GM13976 (cell line): ENCODE measurements around the gene TMTC3.
"Not testable (repeated sequence)": the region's sequence is repeated elsewhere in the genome, so short reads cannot be mapped to it uniquely, and the experiment has no call there.

Experiments used
- DNase-seq: peaks from one replicate; pipeline ENCODE4 v3.0.0; 2012; ENCODE audit warnings: low spot score
- in situ Hi-C: fragments of 300-500 bp; cut with MboI; formaldehyde crosslinking; loops from one replicate; pipeline ENCODE4 v1.12.0; 2022; ENCODE audit warnings: low sequenced_read_pairs, mixed read lengths, inconsistent platforms; ENCODE audit not compliant: unreplicated experiment
- TF ChIP-seq, protein P1 (sequence below): IDR thresholded peaks from 2 replicates; pipeline ENCODE4 v1.5.1; 2012; ENCODE audit warnings: borderline replicate concordance, mild to moderate bottlenecking; ENCODE audit not compliant: insufficient read depth; ENCODE audit errors: extremely low read depth, missing control alignments, control extremely low read depth

The TMTC3 gene

GRCh38 chr12:88122666-88123065, 19.4 kb upstream of the TMTC3 start:
- in situ Hi-C loops = no loop called here
- TF ChIP-seq, protein P1, sequence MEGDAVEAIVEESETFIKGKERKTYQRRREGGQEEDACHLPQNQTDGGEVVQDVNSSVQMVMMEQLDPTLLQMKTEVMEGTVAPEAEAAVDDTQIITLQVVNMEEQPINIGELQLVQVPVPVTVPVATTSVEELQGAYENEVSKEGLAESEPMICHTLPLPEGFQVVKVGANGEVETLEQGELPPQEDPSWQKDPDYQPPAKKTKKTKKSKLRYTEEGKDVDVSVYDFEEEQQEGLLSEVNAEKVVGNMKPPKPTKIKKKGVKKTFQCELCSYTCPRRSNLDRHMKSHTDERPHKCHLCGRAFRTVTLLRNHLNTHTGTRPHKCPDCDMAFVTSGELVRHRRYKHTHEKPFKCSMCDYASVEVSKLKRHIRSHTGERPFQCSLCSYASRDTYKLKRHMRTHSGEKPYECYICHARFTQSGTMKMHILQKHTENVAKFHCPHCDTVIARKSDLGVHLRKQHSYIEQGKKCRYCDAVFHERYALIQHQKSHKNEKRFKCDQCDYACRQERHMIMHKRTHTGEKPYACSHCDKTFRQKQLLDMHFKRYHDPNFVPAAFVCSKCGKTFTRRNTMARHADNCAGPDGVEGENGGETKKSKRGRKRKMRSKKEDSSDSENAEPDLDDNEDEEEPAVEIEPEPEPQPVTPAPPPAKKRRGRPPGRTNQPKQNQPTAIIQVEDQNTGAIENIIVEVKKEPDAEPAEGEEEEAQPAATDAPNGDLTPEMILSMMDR = no peak
- DNase-seq = no peak

DNA sequence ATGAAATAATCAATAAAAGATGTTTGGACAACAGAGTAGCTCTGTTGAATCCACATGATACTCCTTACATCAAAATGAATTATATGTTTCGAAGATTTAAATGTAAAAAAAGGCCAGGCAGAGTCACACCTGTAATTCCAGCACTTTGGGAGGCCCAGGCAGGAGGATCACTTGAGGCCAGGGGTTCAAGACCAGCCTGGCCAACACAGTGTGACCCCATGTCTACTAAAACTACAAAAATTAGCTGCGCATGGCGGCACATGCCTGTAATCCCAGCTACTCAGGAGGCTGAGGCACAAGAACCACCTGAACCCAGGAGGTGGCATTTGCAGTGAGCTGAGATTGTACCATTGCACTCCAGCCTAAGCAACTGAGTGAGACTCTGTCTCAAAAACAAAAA, 15.0 kb upstream of the TMTC3 start:
- in situ Hi-C loops = no loop called here
- no peak for DNase-seq
- TF ChIP-seq, protein P1 = no peak

DNA sequence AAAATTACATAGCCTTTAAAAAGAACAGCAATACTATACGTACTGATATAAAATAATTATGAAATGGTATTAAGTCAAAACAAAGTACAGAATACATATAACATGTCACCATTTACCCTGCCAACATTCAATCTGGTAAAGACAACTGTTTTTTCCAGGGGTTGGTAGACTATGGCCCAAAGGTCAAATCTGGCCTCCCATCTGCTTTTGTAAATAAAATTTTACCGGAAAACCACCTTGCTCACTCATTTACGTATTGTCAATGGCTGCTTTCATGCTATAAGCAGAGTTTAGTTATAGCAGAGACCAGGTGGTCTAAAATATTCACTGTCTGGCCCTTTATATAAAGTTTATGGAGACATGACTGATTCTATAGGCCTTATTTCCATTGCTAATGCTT, 14.3 kb upstream of the TMTC3 start:
- no peak for DNase-seq
- in situ Hi-C loops = no loop called here
- TF ChIP-seq, protein P1 = no peak

DNA sequence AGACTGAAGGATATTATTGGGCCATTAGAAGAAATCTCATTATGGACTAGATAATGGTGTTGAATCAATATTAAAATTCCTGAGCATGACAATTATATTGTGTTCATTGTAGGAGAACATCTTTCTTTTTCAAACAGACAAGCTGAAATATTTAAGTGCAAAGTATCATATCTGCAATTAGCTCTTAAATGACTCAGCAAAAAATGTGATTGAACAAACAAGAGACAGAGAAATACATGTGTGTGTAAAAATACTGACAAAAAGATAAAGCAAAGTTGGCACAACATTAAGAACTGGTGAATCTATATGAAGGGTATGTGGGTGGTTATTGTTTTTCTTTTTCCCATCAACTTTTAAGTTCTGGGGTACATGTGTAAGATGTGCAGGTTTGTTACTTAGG, 9.7 kb upstream of the TMTC3 start:
- in situ Hi-C loops = no loop called here
- TF ChIP-seq, protein P1 = no peak
- DNase-seq = no peak

DNA sequence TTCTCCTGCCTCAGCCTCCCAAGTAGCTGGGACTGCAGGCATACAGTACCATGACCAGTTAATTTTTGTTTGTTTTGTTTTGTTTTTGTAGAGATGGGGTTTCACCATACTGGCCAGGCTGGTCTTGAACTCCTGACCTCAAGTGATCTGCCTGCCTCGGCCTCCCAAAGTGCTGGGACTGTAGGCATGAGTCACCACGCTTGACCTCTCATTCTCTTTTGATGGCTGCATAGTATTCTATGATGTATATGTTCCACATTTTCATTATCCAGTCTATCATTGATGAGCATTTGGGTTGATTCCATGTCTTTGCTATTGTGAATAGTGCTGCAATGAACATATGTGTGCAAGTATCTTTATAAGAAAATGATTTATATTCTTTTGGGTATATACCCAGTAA, 8.9 kb upstream of the TMTC3 start:
- DNase-seq = not testable (repeated sequence)

DNA sequence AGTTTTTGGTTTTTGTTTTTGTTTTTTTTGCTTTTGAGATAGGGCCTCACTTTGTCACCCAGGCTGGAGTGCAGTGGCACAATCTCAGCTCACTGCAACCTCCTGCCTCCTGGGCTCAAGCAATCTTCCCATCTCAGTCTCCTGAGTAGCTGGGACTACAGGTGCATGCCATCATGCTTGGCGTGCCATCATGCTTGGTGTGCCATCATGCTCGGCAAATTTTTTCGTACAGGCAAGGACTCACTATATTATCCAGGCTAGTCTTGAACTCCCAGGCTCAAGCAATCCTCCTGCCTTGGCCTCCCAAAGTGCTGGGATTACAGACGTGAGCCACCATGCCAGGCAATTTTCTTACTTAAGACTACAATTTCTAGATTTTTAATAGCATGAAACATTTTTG, 2.4 kb upstream of the TMTC3 start:
- DNase-seq, in situ Hi-C loops: not testable (repeated sequence)

More for the DNA sequence above, 8.9 kb upstream of the TMTC3 start:
- in situ Hi-C loops = not testable (repeated sequence)

DNA sequence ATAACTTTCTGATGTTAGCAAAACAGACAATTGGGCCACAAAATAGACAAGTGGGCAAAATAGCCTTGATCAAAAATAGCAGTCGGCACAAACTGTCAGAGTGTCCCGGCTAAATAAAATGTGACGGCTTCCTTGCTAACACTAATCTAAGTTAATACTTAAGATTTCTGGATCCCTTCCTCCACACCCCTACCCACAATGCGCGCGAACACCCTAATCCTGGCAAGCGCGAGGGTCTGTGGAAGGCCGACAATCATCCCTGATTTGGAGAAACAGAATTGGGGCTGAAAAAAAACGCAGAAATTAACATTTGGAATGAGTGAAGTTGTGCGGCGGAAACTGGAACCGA, 708 bp upstream of the TMTC3 start:
- in situ Hi-C loops = no loop called here
- DNase-seq = no peak
- TF ChIP-seq, protein P1 = no peak

DNA sequence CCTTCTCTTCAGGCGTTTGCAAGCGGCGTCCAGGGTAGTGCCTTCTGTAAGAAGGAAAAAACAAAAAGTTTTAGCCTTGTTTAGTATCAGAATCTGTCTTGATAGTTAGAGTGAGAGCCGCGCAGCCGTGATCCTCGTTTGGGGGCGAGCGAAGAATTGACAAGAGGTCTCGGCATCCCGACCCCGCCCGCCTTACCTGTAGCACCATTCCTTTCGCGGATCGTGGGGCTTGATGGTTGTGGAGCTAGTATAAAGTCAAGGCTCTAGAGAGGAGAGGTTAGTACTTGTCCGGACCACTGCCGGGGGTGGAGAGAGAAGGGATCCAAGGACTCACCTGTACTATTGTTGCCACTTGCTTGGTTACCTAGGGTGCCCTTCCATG, 494 bp downstream of the TMTC3 start:
- TF ChIP-seq, protein P1 = no peak
- in situ Hi-C loops = no loop called here
- DNase-seq = no peak
